ENCODE data around the gene HSBP1L1. TPM values are rescaled to one million over a fixed set of nuclear protein-coding genes. Genes with fewer than 3 reads are reported as not detected.

Gene HSBP1L1
- total RNA-seq, result 10 to 100 TPM in 2 of 4 donors, 1 to 10 TPM in 2; 6.6 to 21.3 (median 15.0) TPM

DNA sequence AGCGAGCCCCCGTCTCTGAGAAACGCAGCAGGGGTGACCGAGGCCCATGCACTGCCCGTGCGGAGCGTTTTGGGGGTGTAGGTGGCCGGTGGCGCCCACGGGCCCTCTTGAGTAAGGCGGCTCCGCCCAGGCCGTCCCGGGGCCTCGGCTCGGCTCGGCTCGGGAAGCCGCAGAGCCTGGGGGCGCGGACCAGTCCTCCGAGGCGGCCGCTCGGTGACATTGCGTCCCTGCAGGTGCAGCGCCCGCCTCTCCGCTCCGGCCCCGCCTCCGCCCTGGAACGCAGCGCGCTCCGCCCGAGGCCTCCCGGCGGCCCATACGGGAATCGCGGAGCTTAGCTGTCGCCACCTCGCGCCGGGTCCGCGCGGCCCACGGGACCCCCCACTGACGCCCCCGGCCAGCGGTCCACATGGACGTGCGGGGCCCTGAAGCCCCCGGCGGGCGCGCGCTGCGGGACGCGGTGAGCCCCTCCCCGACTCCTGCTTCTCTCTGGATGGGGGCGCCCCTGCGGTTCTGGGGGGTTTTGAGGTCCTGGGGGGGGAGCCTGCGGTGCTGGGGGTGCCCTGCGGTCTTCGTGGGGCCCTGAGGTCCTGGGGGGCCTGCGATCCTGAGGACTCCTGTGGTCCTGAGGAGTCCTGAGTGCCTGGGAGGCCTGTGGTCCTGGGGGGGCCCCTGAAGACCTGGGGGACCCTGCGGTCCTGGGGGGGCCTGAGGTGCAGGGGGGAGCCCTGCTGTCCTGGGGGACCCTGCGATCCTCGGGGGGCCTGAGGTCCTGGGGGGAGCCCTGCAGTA lies at the start of gene HSBP1L1:
TSS of gene HSBP1L1 (plus strand) at position 314 of the 789 bp plus-strand sequence. CDS start at position 407, 93 bp downstream.
- peaks cover 0 to 3% of the 10 kb centered on the region in 2 donors for H3K4me1 ChIP-seq
- H3K36me3 ChIP-seq, result no peaks in the 10 kb centered on the region
- peaks cover 0 to 3% of the 10 kb centered on the region in 2 donors for H3K27me3 ChIP-seq
- intact Hi-C loops (cut with DNase I; ENCODE audit: low total_unique reads), result no loop called here
- H3K27ac ChIP-seq, result peak within 1 kb of the TSS; percentile 70 to 84
- no peaks in the 10 kb centered on the region for H3K9me3 ChIP-seq
- DNase-seq, result peak in 1 of 2 donors; percentile 63
- peak within 1 kb of the TSS; percentile 49 to 67 for H3K4me3 ChIP-seq
- peak in 1 of 2 donors; percentile 27 for TF ChIP-seq POLR2A (IDR thresholded peaks at IDR 0.05)
- TF ChIP-seq, protein P1, sequence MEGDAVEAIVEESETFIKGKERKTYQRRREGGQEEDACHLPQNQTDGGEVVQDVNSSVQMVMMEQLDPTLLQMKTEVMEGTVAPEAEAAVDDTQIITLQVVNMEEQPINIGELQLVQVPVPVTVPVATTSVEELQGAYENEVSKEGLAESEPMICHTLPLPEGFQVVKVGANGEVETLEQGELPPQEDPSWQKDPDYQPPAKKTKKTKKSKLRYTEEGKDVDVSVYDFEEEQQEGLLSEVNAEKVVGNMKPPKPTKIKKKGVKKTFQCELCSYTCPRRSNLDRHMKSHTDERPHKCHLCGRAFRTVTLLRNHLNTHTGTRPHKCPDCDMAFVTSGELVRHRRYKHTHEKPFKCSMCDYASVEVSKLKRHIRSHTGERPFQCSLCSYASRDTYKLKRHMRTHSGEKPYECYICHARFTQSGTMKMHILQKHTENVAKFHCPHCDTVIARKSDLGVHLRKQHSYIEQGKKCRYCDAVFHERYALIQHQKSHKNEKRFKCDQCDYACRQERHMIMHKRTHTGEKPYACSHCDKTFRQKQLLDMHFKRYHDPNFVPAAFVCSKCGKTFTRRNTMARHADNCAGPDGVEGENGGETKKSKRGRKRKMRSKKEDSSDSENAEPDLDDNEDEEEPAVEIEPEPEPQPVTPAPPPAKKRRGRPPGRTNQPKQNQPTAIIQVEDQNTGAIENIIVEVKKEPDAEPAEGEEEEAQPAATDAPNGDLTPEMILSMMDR (IDR thresholded peaks at IDR 0.05), result peak in 3 of 4 experiments; percentile 38 to 62 (median 49)

DNA sequence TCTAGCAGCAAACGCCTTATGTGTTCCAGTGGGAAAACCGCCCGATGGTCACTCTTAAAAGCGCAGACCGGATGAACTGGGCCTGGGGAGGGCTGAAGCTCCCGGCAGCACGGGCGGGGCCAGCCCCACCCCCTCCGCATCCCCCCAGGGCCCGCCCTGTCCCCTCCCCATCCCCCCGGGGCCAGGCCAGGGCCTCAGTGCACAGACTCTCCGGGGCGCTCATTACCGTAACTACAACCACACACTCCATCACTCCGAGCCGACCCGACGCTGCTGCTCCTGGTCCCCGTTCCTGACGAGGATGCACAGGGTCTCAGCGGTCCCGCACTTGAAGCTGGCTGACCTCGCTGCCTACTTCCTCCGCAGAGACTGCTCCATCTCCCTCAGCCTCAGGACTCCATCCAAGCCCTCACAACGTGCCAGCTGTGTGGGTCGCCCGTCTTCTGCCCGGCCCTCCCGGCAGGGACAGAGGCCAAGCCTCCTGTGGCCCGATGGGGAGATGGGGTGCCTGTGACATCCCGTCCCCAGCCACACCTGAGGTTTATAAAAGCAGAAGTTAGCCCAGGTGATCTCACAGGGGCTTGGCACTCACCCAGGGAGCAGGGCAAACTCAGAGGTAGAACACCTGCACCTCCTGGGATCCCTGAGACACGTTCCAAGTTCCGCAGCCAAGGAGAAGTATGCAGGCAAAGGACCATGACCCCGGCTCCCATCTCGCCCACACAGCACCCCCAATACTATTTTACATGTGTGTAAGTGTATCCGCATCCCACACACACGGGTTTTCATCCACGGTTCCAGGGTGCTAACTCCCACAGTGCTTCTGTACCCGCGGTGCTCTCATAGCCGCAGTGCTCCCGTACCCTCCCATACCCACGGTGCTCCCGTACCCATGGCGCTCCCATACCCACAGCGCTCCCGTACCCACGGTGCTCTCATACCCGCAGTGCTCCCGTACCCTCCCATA lies 49.0 kb upstream of the HSBP1L1 start:
- intact Hi-C loops (cut with DNase I; ENCODE audit: low total_unique reads), result no loop called here
- DNase-seq, result peak in 1 of 2 donors; percentile 11
- Histone ChIP-seq H3K4me1 (no peaks in the 10 kb centered on the region), H3K4me3 (no peak overlapping the region), H3K36me3 (no peaks in the 10 kb centered on the region), H3K9me3 (no peaks in the 10 kb centered on the region), H3K27me3 (no peaks in the 10 kb centered on the region), H3K27ac (no peak overlapping the region)
- TF ChIP-seq, protein P1 (IDR thresholded peaks at IDR 0.05), result no peak
- no peak for TF ChIP-seq POLR2A (IDR thresholded peaks at IDR 0.05)

DNA sequence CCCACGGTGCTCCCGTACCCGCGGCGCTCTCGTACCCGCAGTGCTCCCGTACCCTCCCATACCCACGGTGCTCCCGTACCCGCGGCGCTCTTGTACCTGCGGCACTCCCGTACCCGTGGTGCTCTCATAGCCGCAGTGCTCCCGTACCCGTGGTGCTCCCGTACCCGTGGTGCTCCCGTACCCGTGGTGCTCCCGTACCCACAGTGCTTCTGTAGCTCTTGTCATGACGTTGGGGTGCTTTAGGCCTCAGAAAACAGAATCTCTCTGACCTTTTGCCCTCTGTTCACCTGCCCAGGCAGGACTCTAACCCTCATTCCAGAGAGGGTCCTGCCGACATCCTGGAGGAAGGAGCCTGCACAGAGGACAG lies 48.3 kb upstream of the HSBP1L1 start:
- DNase-seq, result no peak
- Histone ChIP-seq H3K9me3 (no peaks in the 10 kb centered on the region), H3K4me3 (no peak overlapping the region), H3K27me3 (no peaks in the 10 kb centered on the region), H3K36me3 (no peaks in the 10 kb centered on the region), H3K27ac (no peak overlapping the region), H3K4me1 (no peaks in the 10 kb centered on the region)
- TF ChIP-seq, protein P1 (IDR thresholded peaks at IDR 0.05), result no peak
- TF ChIP-seq POLR2A (IDR thresholded peaks at IDR 0.05), result no peak
- intact Hi-C loops (cut with DNase I; ENCODE audit: low total_unique reads), result no loop called here

DNA sequence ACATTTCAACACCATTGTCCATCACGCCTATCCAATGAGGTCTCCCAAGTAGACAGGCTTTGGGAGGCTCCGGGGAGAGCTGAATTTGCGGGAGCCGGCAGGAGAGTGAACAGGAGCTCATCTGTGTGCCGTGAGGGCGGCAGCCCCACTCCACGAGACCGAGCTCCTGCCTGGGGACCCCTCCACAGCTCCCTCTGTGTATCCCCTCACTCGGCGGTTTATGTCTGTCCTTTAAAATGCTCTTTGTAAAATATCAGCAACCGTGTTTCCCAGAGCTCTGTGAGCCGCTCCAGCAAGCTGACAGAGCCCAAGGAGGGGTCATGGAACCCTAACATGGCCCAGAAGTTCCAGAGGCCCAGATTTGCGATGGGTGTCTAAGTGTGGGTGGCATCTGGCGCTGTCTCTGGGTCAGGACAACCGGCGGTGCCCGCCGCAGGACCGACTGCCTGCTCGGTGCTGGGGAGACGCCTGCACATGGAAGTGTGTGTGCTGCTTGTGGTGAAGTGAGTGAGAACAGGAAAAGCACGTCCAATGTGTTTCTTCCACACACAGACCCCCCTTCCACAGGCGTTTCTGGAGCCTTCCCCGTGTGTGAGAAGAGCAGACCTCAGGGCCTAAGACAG lies 47.8 kb upstream of the HSBP1L1 start:
- DNase-seq, result peak in 1 of 2 donors; percentile 9
- TF ChIP-seq POLR2A (IDR thresholded peaks at IDR 0.05), result no peak
- TF ChIP-seq, protein P1 (IDR thresholded peaks at IDR 0.05), result no peak
- H3K27me3 ChIP-seq, result no peaks in the 10 kb centered on the region
- H3K9me3 ChIP-seq, result no peaks in the 10 kb centered on the region
- no peaks in the 10 kb centered on the region for H3K36me3 ChIP-seq
- H3K4me1 ChIP-seq, result no peaks in the 10 kb centered on the region
- intact Hi-C loops (cut with DNase I; ENCODE audit: low total_unique reads), result no loop called here
- no peak overlapping the region for H3K4me3 ChIP-seq
- no peak overlapping the region for H3K27ac ChIP-seq
